WTC11 (cell line): ENCODE data around the gene PTPN4. TPM values are rescaled to one million over a fixed set of nuclear protein-coding genes. Genes with fewer than 3 reads are reported as not detected.

Source experiments
- AR ChIP-seq: fragments of 250-450 bp; sonication (Bioruptor Pico); IDR thresholded peaks from 2 replicates; pipeline ENCODE4 v1.9.0; 2021; ENCODE audit warnings: mild to moderate bottlenecking
- ATF1 ChIP-seq: sonication (generic); formaldehyde crosslinking; IDR thresholded peaks from 2 replicates; pipeline ENCODE4 v1.8.1; 2023; ENCODE audit warnings: mild to moderate bottlenecking, moderate library complexity, missing genetic modification reagents
- CTCF ChIP-seq: fragments of 200-600 bp; IDR thresholded peaks from 2 replicates; pipeline ENCODE4 v1.8.0; 2022; ENCODE audit warnings: antibody characterized with exemption
- E2F1 ChIP-seq: sonication (generic); formaldehyde crosslinking; IDR thresholded peaks from 2 replicates; pipeline ENCODE4 v1.8.0; 2022; ENCODE audit warnings: mild to moderate bottlenecking, missing genetic modification reagents
- E2F5 ChIP-seq: sonication (generic); formaldehyde crosslinking; IDR thresholded peaks from 2 replicates; pipeline ENCODE4 v1.8.1; 2022; ENCODE audit warnings: mild to moderate bottlenecking, moderate library complexity, missing genetic modification reagents
- ERG ChIP-seq: fragments of 250-450 bp; sonication (Bioruptor Pico); IDR thresholded peaks from 2 replicates; pipeline ENCODE4 v1.8.0; 2021; ENCODE audit warnings: mild to moderate bottlenecking
- ESRRA ChIP-seq: sonication (generic); formaldehyde crosslinking; IDR thresholded peaks from 2 replicates; pipeline ENCODE4 v1.8.1; 2022; ENCODE audit warnings: mild to moderate bottlenecking, missing genetic modification reagents, borderline replicate concordance
- ETV6 ChIP-seq: sonication (generic); formaldehyde crosslinking; IDR thresholded peaks from 2 replicates; pipeline ENCODE4 v1.8.1; 2022; ENCODE audit warnings: mild to moderate bottlenecking, missing genetic modification reagents
- FOXJ3 ChIP-seq: sonication (generic); formaldehyde crosslinking; IDR thresholded peaks from 2 replicates; pipeline ENCODE4 v1.9.0; 2021; ENCODE audit warnings: missing genetic modification reagents, mild to moderate bottlenecking, borderline replicate concordance
- FOXK1 ChIP-seq: sonication (generic); formaldehyde crosslinking; IDR thresholded peaks from 2 replicates; pipeline ENCODE4 v1.8.0; 2022; ENCODE audit warnings: mild to moderate bottlenecking, moderate library complexity, missing genetic modification reagents
- GABPB1 ChIP-seq: sonication (generic); formaldehyde crosslinking; IDR thresholded peaks from 2 replicates; pipeline ENCODE4 v1.8.1; 2023; ENCODE audit warnings: mild to moderate bottlenecking, missing genetic modification reagents
- GRHL2 ChIP-seq: fragments of 250-450 bp; sonication (Bioruptor Pico); IDR thresholded peaks from 2 replicates; pipeline ENCODE4 v1.8.0; 2022; ENCODE audit warnings: mild to moderate bottlenecking, moderate library complexity; ENCODE audit not compliant: insufficient replicate concordance, severe bottlenecking
- GTF2I ChIP-seq: fragments of 250-450 bp; sonication (Bioruptor Pico); conservative IDR thresholded peaks from 2 replicates; pipeline ENCODE4 v1.4.0; 2021; ENCODE audit warnings: mild to moderate bottlenecking
- IRF2 ChIP-seq: sonication (generic); formaldehyde crosslinking; IDR thresholded peaks from 2 replicates; pipeline ENCODE4 v1.8.0; 2022; ENCODE audit warnings: low read depth, missing genetic modification reagents, borderline replicate concordance
- JAZF1 ChIP-seq: fragments of 250-450 bp; sonication (Bioruptor Pico); IDR thresholded peaks from 2 replicates; pipeline ENCODE4 v1.9.0; 2021; ENCODE audit warnings: moderate library complexity, mild to moderate bottlenecking, inconsistent platforms
- KAT7 ChIP-seq: sonication (generic); formaldehyde crosslinking; IDR thresholded peaks from 2 replicates; pipeline ENCODE4 v1.8.1; 2023; ENCODE audit warnings: missing genetic modification reagents, mild to moderate bottlenecking, borderline replicate concordance
- MXD4 ChIP-seq: fragments of 250-450 bp; sonication (Bioruptor Pico); IDR thresholded peaks from 2 replicates; pipeline ENCODE4 v1.8.0; 2021; ENCODE audit warnings: mild to moderate bottlenecking, moderate library complexity, borderline replicate concordance
- OVOL2 ChIP-seq: fragments of 250-450 bp; sonication (Bioruptor Pico); IDR thresholded peaks from 2 replicates; pipeline ENCODE4 v1.9.0; 2021; ENCODE audit warnings: mild to moderate bottlenecking, borderline replicate concordance
- PREB ChIP-seq: sonication (generic); formaldehyde crosslinking; IDR thresholded peaks from 2 replicates; pipeline ENCODE4 v1.8.1; 2022; ENCODE audit warnings: mild to moderate bottlenecking, missing genetic modification reagents, moderate library complexity, borderline replicate concordance
- TCF7 ChIP-seq: sonication (generic); formaldehyde crosslinking; IDR thresholded peaks from 2 replicates; pipeline ENCODE4 v1.8.0; 2022; ENCODE audit warnings: mild to moderate bottlenecking, low read depth, missing genetic modification reagents, moderate library complexity
- TEAD1 ChIP-seq: sonication (generic); formaldehyde crosslinking; IDR thresholded peaks from 2 replicates; pipeline ENCODE4 v1.8.0; 2022; ENCODE audit warnings: mild to moderate bottlenecking, missing genetic modification reagents
- ZMAT4 ChIP-seq: fragments of 250-450 bp; sonication (Bioruptor Pico); IDR thresholded peaks from 2 replicates; pipeline ENCODE4 v1.9.0; 2021; ENCODE audit warnings: mild to moderate bottlenecking
- ZNF232 ChIP-seq: sonication (generic); formaldehyde crosslinking; IDR thresholded peaks from 2 replicates; pipeline ENCODE4 v1.8.0; 2022; ENCODE audit warnings: mild to moderate bottlenecking, missing genetic modification reagents
- ZNF263 ChIP-seq: sonication (generic); formaldehyde crosslinking; IDR thresholded peaks from 2 replicates; pipeline ENCODE4 v1.8.1; 2022; ENCODE audit warnings: low read depth, mild to moderate bottlenecking, moderate library complexity, missing genetic modification reagents
- ZNF396 ChIP-seq: fragments of 250-450 bp; sonication (Bioruptor Pico); IDR thresholded peaks from 2 replicates; pipeline ENCODE4 v1.8.0; 2021; ENCODE audit warnings: mild to moderate bottlenecking, moderate library complexity, borderline replicate concordance
- ZNF423 ChIP-seq: fragments of 250-450 bp; sonication (Bioruptor Pico); IDR thresholded peaks from 2 replicates; pipeline ENCODE4 v2.1.2; 2022; ENCODE audit warnings: mild to moderate bottlenecking, moderate library complexity
- ZNF671 ChIP-seq: fragments of 250-450 bp; sonication (Bioruptor Pico); IDR thresholded peaks from 2 replicates; pipeline ENCODE4 v1.8.0; 2021; ENCODE audit warnings: mild to moderate bottlenecking
- ZSCAN18 ChIP-seq: fragments of 250-450 bp; sonication (Bioruptor Pico); IDR thresholded peaks from 2 replicates; pipeline ENCODE4 v2.1.2; 2022; ENCODE audit warnings: mild to moderate bottlenecking, moderate library complexity
- total RNA-seq: library from RNA; stranded (reverse); gene quantifications from 3 replicates; pipeline ENCODE4 v1.2.3, GENCODE V29; 2021

PTPN4 gene
- total RNA-seq, 1 experiment from 2014 or later = 85.8 TPM

GRCh38 chr2:119759451-119760236 lies at the start of gene PTPN4 (continued):
- no peak for TF ChIP-seq ESRRA (CRISPR knock-in tag)
- no peak for TF ChIP-seq CTCF
- no peak for TF ChIP-seq JAZF1 (CRISPR knock-in tag)
- 0 out of 2 replicates have a peak, but pooled peaks have one; percentile 38 for TF ChIP-seq TCF7 (CRISPR knock-in tag)
- peak; percentile 91 for TF ChIP-seq FOXK1 (CRISPR knock-in tag)
- TF ChIP-seq E2F1 (CRISPR knock-in tag) = no peak
- no peak for TF ChIP-seq ZNF671
- no peak for TF ChIP-seq ATF1 (CRISPR knock-in tag)
- no peak for TF ChIP-seq OVOL2 (CRISPR knock-in tag)
- no peak for TF ChIP-seq AR (CRISPR knock-in tag)
- no peak for TF ChIP-seq IRF2
- TF ChIP-seq MXD4 (CRISPR knock-in tag) = no peak
- peak; percentile 100 for TF ChIP-seq ZNF263
- TF ChIP-seq ZSCAN18 = no peak
- peak; percentile 88 for TF ChIP-seq ZNF232 (CRISPR knock-in tag)
- no peak; the same call in 1 of the 2 replicates for TF ChIP-seq PREB (CRISPR knock-in tag)
- TF ChIP-seq GTF2I = no peak
- no peak for TF ChIP-seq ZNF396 (CRISPR knock-in tag)
- peak; percentile 86 for TF ChIP-seq TEAD1 (CRISPR knock-in tag)
- no peak; the same call in 1 of the 2 replicates for TF ChIP-seq ZNF423
- no peak for TF ChIP-seq KAT7 (CRISPR knock-in tag)
- TF ChIP-seq GABPB1 = peak; percentile 83
- TF ChIP-seq ERG (CRISPR knock-in tag) = 0 out of 2 replicates have a peak, but pooled peaks have one; percentile 70
- peak; percentile 88; the same call in 1 of the 2 replicates for TF ChIP-seq ETV6 (CRISPR knock-in tag)
- no peak for TF ChIP-seq FOXJ3
- TF ChIP-seq ZMAT4 (CRISPR knock-in tag) = no peak
- no peak for TF ChIP-seq GRHL2 (CRISPR knock-in tag)
- no peak; the same call in none of the 2 replicates for TF ChIP-seq E2F5
